Neural progenitor cell (in vitro differentiated cells): ENCODE data around the gene MAP3K4. TPM values are rescaled to one million over a fixed set of nuclear protein-coding genes. Genes with fewer than 3 reads are reported as not detected.

Source experiments
- DNase-seq: peaks from one replicate; pipeline ENCODE4 v3.0.0-alpha.2; 2016; ENCODE audit warnings: low spot score
- H2AFZ ChIP-seq: fragments of 200-600 bp; sonication (generic); replicated peaks from 2 replicates; pipeline ENCODE4 v1.6.1; 2016; ENCODE audit warnings: antibody characterized with exemption
- H3F3A ChIP-seq: fragments of 200-600 bp; sonication (generic); 2 replicates; pipeline ENCODE4 v1.6.1; 2016; ENCODE audit warnings: antibody characterized with exemption, low read depth
- H3K27ac ChIP-seq: fragments of 200-600 bp; sonication (generic); 2 replicates; pipeline ENCODE4 v1.5.1; 2016; ENCODE audit warnings: mild to moderate bottlenecking
- H3K27me3 ChIP-seq: fragments of 200-600 bp; sonication (generic); 2 replicates; pipeline ENCODE4 v1.6.1; 2016; ENCODE audit warnings: mild to moderate bottlenecking, moderate library complexity
- H3K36me3 ChIP-seq: fragments of 200-600 bp; sonication (generic); 2 replicates; pipeline ENCODE4 v1.5.1; 2016
- H3K4me1 ChIP-seq: fragments of 200-600 bp; sonication (generic); 2 replicates; pipeline ENCODE4 v1.6.1; 2016; ENCODE audit warnings: mixed run types
- H3K4me2 ChIP-seq: fragments of 200-600 bp; sonication (generic); 2 replicates; pipeline ENCODE4 v1.6.1; 2016
- H3K4me3 ChIP-seq: fragments of 200-600 bp; sonication (generic); 2 replicates; pipeline ENCODE4 v1.5.1; 2016
- H3K79me2 ChIP-seq: fragments of 200-600 bp; sonication (generic); 2 replicates; pipeline ENCODE4 v1.6.1; 2016; ENCODE audit warnings: low read depth
- H3K9ac ChIP-seq: fragments of 200-600 bp; sonication (generic); 2 replicates; pipeline ENCODE4 v1.6.1; 2016
- H3K9me3 ChIP-seq: fragments of 200-600 bp; sonication (generic); 2 replicates; pipeline ENCODE4 v1.5.1; 2016; ENCODE audit warnings: low read depth
- H4K20me1 ChIP-seq: fragments of 200-600 bp; sonication (generic); 2 replicates; pipeline ENCODE4 v1.6.1; 2016; ENCODE audit warnings: low read depth
- H3K27ac Mint-ChIP-seq: 3 replicates; pipeline ENCODE4 v1.8.0; 2021; ENCODE audit warnings: mixed read lengths
- H3K27me3 Mint-ChIP-seq: 2 replicates; pipeline ENCODE4 v1.8.0; 2022; ENCODE audit warnings: low read depth, mild to moderate bottlenecking, inconsistent platforms, moderate library complexity, mixed read lengths; ENCODE audit not compliant: insufficient read depth
- H3K36me3 Mint-ChIP-seq: 3 replicates; pipeline ENCODE4 v1.8.0; 2021; ENCODE audit warnings: mixed read lengths
- H3K4me1 Mint-ChIP-seq: 3 replicates; pipeline ENCODE4 v1.8.0; 2021; ENCODE audit warnings: mixed read lengths
- H3K4me3 Mint-ChIP-seq: 3 replicates; pipeline ENCODE4 v1.8.0; 2021; ENCODE audit warnings: mild to moderate bottlenecking, moderate library complexity, mixed read lengths
- H3K9me3 Mint-ChIP-seq: 3 replicates; pipeline ENCODE4 v1.8.0; 2020; ENCODE audit warnings: mixed read lengths
- CTCF ChIP-seq: fragments of 200-600 bp; sonication (generic); IDR thresholded peaks from 2 replicates; pipeline ENCODE4 v1.5.1; 2017; ENCODE audit warnings: antibody characterized with exemption, mild to moderate bottlenecking
- EZH2 ChIP-seq: fragments of 200-600 bp; sonication (generic); IDR thresholded peaks from 2 replicates; pipeline ENCODE4 v1.6.1; 2017; ENCODE audit warnings: antibody characterized with exemption, mild to moderate bottlenecking, moderate library complexity
- EZH2phosphoT487 ChIP-seq: fragments of 200-600 bp; sonication (generic); IDR thresholded peaks from 2 replicates; pipeline ENCODE4 v1.6.1; 2017; ENCODE audit warnings: antibody characterized with exemption
- total RNA-seq: library from RNA; depleted of rRNA; stranded (reverse); fragments of >200 nt; gene quantifications from 2 replicates; pipeline ENCODE4 v1.2.3, GENCODE V29; 2015; ENCODE audit warnings: low replicate concordance

MAP3K4 gene, protein sequence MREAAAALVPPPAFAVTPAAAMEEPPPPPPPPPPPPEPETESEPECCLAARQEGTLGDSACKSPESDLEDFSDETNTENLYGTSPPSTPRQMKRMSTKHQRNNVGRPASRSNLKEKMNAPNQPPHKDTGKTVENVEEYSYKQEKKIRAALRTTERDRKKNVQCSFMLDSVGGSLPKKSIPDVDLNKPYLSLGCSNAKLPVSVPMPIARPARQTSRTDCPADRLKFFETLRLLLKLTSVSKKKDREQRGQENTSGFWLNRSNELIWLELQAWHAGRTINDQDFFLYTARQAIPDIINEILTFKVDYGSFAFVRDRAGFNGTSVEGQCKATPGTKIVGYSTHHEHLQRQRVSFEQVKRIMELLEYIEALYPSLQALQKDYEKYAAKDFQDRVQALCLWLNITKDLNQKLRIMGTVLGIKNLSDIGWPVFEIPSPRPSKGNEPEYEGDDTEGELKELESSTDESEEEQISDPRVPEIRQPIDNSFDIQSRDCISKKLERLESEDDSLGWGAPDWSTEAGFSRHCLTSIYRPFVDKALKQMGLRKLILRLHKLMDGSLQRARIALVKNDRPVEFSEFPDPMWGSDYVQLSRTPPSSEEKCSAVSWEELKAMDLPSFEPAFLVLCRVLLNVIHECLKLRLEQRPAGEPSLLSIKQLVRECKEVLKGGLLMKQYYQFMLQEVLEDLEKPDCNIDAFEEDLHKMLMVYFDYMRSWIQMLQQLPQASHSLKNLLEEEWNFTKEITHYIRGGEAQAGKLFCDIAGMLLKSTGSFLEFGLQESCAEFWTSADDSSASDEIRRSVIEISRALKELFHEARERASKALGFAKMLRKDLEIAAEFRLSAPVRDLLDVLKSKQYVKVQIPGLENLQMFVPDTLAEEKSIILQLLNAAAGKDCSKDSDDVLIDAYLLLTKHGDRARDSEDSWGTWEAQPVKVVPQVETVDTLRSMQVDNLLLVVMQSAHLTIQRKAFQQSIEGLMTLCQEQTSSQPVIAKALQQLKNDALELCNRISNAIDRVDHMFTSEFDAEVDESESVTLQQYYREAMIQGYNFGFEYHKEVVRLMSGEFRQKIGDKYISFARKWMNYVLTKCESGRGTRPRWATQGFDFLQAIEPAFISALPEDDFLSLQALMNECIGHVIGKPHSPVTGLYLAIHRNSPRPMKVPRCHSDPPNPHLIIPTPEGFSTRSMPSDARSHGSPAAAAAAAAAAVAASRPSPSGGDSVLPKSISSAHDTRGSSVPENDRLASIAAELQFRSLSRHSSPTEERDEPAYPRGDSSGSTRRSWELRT (N-terminal part only)
- total RNA-seq: 44.2 and 59.6 TPM in 2 replicates

DNA sequence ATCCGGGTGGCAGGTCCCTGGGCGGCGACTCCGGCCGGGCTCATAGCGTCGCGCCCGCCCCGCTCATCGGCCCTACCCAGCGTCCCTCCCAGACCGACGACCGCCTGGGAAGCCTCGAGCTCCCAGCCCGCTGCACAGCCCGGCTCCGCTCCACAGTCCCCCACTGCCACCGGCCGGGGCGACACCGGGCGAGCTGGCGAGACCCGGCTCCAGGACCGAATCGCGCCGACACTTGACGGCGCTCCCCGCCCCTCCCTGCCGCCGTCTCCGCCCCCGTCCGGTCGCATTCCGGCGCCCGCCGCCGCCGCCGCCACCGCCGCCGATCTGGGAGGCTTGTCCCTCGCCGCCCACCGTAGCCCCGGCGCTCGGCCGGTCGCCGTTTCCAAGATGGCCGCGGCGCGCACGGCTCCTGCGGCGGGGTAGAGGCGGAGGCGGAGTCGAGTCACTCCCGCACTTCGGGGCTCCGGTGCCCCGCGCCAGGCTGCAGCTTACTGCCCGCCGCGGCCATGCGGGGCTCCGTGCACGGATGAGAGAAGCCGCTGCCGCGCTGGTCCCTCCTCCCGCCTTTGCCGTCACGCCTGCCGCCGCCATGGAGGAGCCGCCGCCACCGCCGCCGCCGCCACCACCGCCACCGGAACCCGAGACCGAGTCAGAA, at the start of gene MAP3K4:
Gene MAP3K4, plus strand, starts transcription at position 364 of the 655 bp plus-strand sequence. Its CDS starts 163 bp downstream, at position 527.
- peak within 1 kb of the TSS; percentile 95 for H3K4me2 ChIP-seq
- H3F3A ChIP-seq: peaks cover 21% of the 10 kb centered on the region
- peak within 1 kb of the TSS; percentile 97 for H2AFZ ChIP-seq
- peak within 1 kb of the TSS; percentile 92 for H3K27ac ChIP-seq
- TF ChIP-seq EZH2 (no peak), CTCF (no peak), EZH2phosphoT487 (no peak)
- H3K9me3 ChIP-seq: no peaks in the 10 kb centered on the region
- H3K36me3 ChIP-seq: no peaks in the 10 kb centered on the region
- peak within 1 kb of the TSS; percentile 85 for H3K9ac ChIP-seq
- DNase-seq: peak; percentile 93
- Mint-ChIP-seq H3K4me3 (peak within 1 kb of the TSS; percentile 98), H3K9me3 (peaks cover 3% of the 10 kb centered on the region), H3K4me1 (peaks cover 21% of the 10 kb centered on the region), H3K27ac (peak within 1 kb of the TSS; percentile 95), H3K27me3 (no peaks in the 10 kb centered on the region), H3K36me3 (peaks cover 6% of the 10 kb centered on the region)
- peak within 1 kb of the TSS; percentile 97 for H3K4me3 ChIP-seq
- peaks cover 30% of the 10 kb centered on the region for H4K20me1 ChIP-seq
- peaks cover 11% of the 10 kb centered on the region for H3K4me1 ChIP-seq
- H3K27me3 ChIP-seq: no peaks in the 10 kb centered on the region
- H3K79me2 ChIP-seq: peaks cover 57% of the 10 kb centered on the region

DNA sequence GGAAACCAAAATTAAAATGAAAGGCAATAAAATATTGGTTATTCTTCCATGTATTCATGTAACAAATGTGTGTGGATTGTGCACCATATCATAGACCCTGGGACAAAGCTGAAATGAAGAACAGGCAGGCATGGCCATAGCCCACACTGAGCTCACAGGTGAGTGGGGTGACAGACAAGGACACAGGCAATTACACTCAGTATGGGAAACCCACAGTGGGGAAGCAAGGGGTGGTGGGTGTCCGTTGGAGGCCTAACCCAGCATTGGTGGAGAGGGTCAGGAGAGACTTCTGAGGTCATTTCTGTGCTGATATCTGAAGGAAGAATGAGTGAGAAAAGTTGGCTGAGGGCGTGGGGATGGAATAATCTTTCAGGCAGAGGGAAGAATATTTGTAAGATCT, 47.6 kb upstream of the MAP3K4 start:
- Histone ChIP-seq H3F3A (no peaks in the 10 kb centered on the region), H3K4me1 (no peaks in the 10 kb centered on the region), H3K9me3 (no peaks in the 10 kb centered on the region), H2AFZ (no peak overlapping the region), H3K9ac (no peak overlapping the region), H3K36me3 (no peaks in the 10 kb centered on the region), H4K20me1 (no peaks in the 10 kb centered on the region), H3K79me2 (no peaks in the 10 kb centered on the region), H3K4me3 (no peak overlapping the region), H3K27me3 (no peaks in the 10 kb centered on the region), H3K27ac (no peak overlapping the region), H3K4me2 (no peak overlapping the region)
- Mint-ChIP-seq H3K4me1 (no peaks in the 10 kb centered on the region), H3K27me3 (peaks cover 2% of the 10 kb centered on the region), H3K36me3 (no peaks in the 10 kb centered on the region), H3K9me3 (no peaks in the 10 kb centered on the region), H3K4me3 (no peak overlapping the region), H3K27ac (no peak overlapping the region)
- TF ChIP-seq CTCF (no peak), EZH2 (no peak), EZH2phosphoT487 (no peak)
- no peak for DNase-seq

GRCh38 chr6:160945516-160946177, 45.9 kb upstream of the MAP3K4 start:
- Histone ChIP-seq H4K20me1 (no peaks in the 10 kb centered on the region), H3K27me3 (no peaks in the 10 kb centered on the region), H3K27ac (no peak overlapping the region), H3K9me3 (no peaks in the 10 kb centered on the region), H3K79me2 (no peaks in the 10 kb centered on the region), H3F3A (no peaks in the 10 kb centered on the region), H3K4me2 (no peak overlapping the region), H2AFZ (peak overlapping the region; percentile 89), H3K9ac (no peak overlapping the region), H3K4me1 (no peaks in the 10 kb centered on the region), H3K4me3 (no peak overlapping the region), H3K36me3 (no peaks in the 10 kb centered on the region)
- TF ChIP-seq CTCF (no peak), EZH2phosphoT487 (no peak), EZH2 (no peak)
- Mint-ChIP-seq H3K9me3 (no peaks in the 10 kb centered on the region), H3K27me3 (peaks cover 2% of the 10 kb centered on the region), H3K4me3 (no peak overlapping the region), H3K4me1 (no peaks in the 10 kb centered on the region), H3K36me3 (no peaks in the 10 kb centered on the region), H3K27ac (no peak overlapping the region)
- no peak for DNase-seq
